NB4 (cell line): ENCODE results near the gene CADM1.
A peak's percentile ranks its signal among the peaks of the same experiment; 100 is the strongest.

Experiments used
- DNase-seq: peaks from one replicate; pipeline ENCODE4 v3.0.0; 2010; ENCODE audit warnings: low read depth
- H3K4me3 ChIP-seq: one replicate; pipeline ENCODE4 v1.5.1; 2011; ENCODE audit warnings: mild to moderate bottlenecking, low read depth, low read length, moderate library complexity
- MYC ChIP-seq: IDR thresholded peaks from 2 replicates; pipeline ENCODE4 v1.6.1; 2011; ENCODE audit warnings: low read depth, low read length
- POLR2A ChIP-seq: IDR thresholded peaks from 2 replicates; pipeline ENCODE4 v1.6.1; 2011; ENCODE audit warnings: mild to moderate bottlenecking; ENCODE audit not compliant: insufficient read length; ENCODE audit errors: extremely low read depth
- TF ChIP-seq, protein P1 (sequence below): IDR thresholded peaks from 2 replicates; pipeline ENCODE4 v1.6.1; 2011; ENCODE audit warnings: low read depth, low read length
- TF ChIP-seq, protein P2 (sequence below): IDR thresholded peaks from one replicate; pipeline ENCODE4 v1.5.1; 2012; ENCODE audit warnings: low read depth, low read length

Gene CADM1

DNA sequence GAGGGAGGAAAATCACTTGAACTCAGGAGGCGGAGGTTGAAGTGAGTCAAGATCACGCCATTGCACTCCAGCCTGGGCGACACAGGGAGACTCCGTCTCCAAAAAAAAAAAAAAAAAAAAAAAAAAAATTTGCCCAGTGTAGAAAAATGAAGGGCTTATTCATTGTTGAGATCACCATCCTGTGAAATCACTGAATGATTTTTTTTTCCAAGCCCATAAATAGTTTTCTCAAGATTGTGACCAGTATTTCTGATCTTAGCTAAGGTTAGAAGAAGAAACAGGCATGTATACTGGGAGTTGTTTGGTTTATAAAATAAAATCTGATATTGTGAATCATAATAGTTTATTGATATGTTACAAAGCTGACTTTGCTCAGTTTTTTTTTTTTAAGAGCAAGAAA lies 269.4 kb downstream of the CADM1 start:
- H3K4me3 ChIP-seq, result no peak overlapping the region
- TF ChIP-seq POLR2A (no peak), MYC (no peak)
- TF ChIP-seq, protein P1, sequence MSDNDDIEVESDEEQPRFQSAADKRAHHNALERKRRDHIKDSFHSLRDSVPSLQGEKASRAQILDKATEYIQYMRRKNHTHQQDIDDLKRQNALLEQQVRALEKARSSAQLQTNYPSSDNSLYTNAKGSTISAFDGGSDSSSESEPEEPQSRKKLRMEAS, result no peak
- TF ChIP-seq, protein P2, sequence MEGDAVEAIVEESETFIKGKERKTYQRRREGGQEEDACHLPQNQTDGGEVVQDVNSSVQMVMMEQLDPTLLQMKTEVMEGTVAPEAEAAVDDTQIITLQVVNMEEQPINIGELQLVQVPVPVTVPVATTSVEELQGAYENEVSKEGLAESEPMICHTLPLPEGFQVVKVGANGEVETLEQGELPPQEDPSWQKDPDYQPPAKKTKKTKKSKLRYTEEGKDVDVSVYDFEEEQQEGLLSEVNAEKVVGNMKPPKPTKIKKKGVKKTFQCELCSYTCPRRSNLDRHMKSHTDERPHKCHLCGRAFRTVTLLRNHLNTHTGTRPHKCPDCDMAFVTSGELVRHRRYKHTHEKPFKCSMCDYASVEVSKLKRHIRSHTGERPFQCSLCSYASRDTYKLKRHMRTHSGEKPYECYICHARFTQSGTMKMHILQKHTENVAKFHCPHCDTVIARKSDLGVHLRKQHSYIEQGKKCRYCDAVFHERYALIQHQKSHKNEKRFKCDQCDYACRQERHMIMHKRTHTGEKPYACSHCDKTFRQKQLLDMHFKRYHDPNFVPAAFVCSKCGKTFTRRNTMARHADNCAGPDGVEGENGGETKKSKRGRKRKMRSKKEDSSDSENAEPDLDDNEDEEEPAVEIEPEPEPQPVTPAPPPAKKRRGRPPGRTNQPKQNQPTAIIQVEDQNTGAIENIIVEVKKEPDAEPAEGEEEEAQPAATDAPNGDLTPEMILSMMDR, result no peak
- DNase-seq, result no peak

- H3K4me3 ChIP-seq, result no peak overlapping the region
- TF ChIP-seq, protein P1, result no peak
- TF ChIP-seq, protein P2, result no peak
- TF ChIP-seq MYC (no peak), POLR2A (no peak)
- no peak for DNase-seq
Observed at GRCh38 chr11:115226556-115226955, 277.7 kb downstream of the CADM1 start.

- no peak overlapping the region for H3K4me3 ChIP-seq
- TF ChIP-seq POLR2A, result no peak
- TF ChIP-seq, protein P2, result no peak
- TF ChIP-seq, protein P1, result no peak
- TF ChIP-seq MYC, result no peak
- no peak for DNase-seq
Observed at GRCh38 chr11:115224551-115224950, 279.7 kb downstream of the CADM1 start.

DNA sequence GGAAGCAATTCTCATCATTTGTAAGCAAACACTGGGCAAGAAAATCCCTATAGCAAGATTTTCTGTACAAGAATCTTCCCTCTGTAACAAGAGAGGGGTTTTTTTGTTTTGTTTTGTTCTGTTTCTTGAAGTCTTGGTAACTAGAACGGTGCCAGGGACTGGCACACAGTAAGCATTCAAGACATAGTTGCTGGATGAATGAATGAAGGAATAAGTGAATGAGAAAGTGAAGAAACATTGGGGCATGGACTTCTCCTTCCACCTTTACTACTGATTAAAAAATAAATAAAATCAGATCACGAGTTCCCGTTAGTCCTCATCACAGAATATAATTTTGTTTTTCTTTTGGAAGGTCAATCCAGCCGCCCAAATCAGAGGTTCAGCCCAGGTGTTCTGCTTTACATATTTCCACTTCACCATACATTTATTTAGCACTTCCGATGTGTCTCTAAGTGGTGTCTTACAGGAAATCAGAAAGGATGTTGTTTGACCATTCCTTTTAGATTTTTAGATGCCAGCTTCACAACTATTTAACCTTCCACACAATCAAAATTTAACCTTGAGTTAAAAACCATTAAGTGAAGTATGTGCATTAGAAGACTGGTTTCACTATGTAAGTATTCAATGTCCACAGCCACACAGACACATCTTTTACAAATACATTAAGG lies 281.2 kb downstream of the CADM1 start:
- H3K4me3 ChIP-seq, result no peak overlapping the region
- no peak for DNase-seq
- no peak for TF ChIP-seq POLR2A
- TF ChIP-seq, protein P1, result no peak
- no peak for TF ChIP-seq MYC
- TF ChIP-seq, protein P2, result no peak

- no peak for TF ChIP-seq POLR2A
- TF ChIP-seq MYC, result no peak
- no peak overlapping the region for H3K4me3 ChIP-seq
- DNase-seq, result peak; percentile 56
Observed at GRCh38 chr11:115222218-115222862, 281.9 kb downstream of the CADM1 start.

GRCh38 chr11:115221461-115222069 lies 282.6 kb downstream of the CADM1 start:
- TF ChIP-seq POLR2A, result no peak
- TF ChIP-seq, protein P1, result no peak
- no peak for TF ChIP-seq MYC
- TF ChIP-seq, protein P2, result no peak
- H3K4me3 ChIP-seq, result no peak overlapping the region
- DNase-seq, result no peak
